ENCODE data around the gene LEUTX. TPM values are rescaled to one million over a fixed set of nuclear protein-coding genes. Genes with fewer than 3 reads are reported as not detected.
"Not testable (repeated sequence)": the region's sequence is repeated elsewhere in the genome, so short reads cannot be mapped to it uniquely, and the experiment has no call there.

LEUTX gene
- total RNA-seq, 1 donor = not detected

DNA sequence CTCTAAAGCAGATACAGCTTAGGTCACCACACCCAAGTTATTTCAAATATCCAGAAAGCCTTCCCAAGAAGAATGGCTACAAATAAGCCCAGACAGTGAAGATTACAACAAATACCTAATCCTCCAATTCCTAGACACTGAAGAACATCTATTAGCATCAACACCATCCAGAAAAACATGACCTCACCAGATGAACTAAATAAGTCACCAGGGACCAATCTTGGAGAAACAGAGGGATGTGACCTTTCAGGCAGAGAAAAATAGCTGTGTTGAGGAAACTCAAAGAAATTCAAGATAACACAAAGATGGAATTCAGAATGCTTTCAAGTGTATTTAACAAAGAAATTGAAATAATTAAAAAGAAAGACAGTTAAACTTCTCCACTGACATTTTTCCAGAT is 25.9 kb upstream of the LEUTX start:
- H3K4me3 ChIP-seq (ENCODE audit: low read depth, low read length) = no peak overlapping the region
- TF ChIP-seq CTCF (IDR thresholded peaks at IDR 0.05; ENCODE audit: insufficient read depth, low read length) = no peak
- DNase-seq (ENCODE audit: low read depth) = no peak

DNA sequence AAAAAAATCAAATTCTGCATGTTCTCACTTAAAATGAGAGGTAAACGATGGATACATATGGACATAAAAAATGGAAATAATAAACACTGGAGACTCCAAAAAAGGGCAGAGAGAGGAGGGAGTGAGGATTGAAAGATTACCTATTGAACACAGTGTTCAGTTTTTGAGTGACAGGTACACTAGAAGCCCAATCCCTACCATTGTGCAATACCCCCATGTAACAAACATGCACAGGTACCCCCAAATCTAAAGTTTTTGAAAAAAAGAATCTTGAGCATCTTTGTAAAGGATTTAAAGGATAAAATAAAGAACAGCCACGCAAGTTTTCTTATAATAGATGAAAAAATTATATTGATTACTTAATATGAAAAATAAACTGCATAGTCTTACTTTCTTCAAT is 24.1 kb upstream of the LEUTX start:
- no peak overlapping the region for H3K4me3 ChIP-seq (ENCODE audit: low read depth, low read length)
- no peak for DNase-seq (ENCODE audit: low read depth)
- TF ChIP-seq CTCF (IDR thresholded peaks at IDR 0.05; ENCODE audit: insufficient read depth, low read length) = no peak

GRCh38 chr19:39754971-39755370 is 23.7 kb upstream of the LEUTX start:
- TF ChIP-seq CTCF (IDR thresholded peaks at IDR 0.05; ENCODE audit: insufficient read depth, low read length) = no peak
- DNase-seq (ENCODE audit: low read depth) = no peak
- H3K4me3 ChIP-seq (ENCODE audit: low read depth, low read length) = no peak overlapping the region

GRCh38 chr19:39759457-39760184 is 19.0 kb upstream of the LEUTX start:
- no peak for TF ChIP-seq CTCF (IDR thresholded peaks at IDR 0.05; ENCODE audit: insufficient read depth, low read length)
- no peak overlapping the region for H3K4me3 ChIP-seq (ENCODE audit: low read depth, low read length)
- DNase-seq (ENCODE audit: low read depth) = no peak

DNA sequence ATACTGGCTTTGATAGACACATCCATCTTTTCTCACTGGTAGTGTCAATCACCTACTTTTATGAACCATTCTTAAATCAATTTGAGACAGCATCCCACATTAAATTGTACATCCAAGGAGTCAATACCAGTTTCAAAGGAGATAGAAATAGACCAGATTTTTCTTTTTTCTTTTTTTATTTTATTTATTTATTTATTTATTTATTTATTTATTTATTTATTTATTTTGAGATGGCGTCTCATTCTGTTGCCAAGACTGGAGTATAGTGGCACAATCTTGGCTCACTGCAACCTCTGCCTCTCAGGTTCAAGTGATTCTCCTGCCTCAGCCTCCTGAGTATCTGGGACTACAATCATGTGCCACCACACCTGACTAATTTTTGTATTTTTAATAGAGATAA is 16.8 kb upstream of the LEUTX start:
- DNase-seq (ENCODE audit: low read depth); H3K4me3 ChIP-seq (ENCODE audit: low read depth, low read length): not testable (repeated sequence)

- no peak overlapping the region for H3K4me3 ChIP-seq (ENCODE audit: low read depth, low read length)
- DNase-seq (ENCODE audit: low read depth) = peak; percentile 61
- TF ChIP-seq CTCF (IDR thresholded peaks at IDR 0.05; ENCODE audit: insufficient read depth, low read length) = peak; percentile 90
Observed at GRCh38 chr19:39765091-39766076, 13.3 kb upstream of the LEUTX start.

DNA sequence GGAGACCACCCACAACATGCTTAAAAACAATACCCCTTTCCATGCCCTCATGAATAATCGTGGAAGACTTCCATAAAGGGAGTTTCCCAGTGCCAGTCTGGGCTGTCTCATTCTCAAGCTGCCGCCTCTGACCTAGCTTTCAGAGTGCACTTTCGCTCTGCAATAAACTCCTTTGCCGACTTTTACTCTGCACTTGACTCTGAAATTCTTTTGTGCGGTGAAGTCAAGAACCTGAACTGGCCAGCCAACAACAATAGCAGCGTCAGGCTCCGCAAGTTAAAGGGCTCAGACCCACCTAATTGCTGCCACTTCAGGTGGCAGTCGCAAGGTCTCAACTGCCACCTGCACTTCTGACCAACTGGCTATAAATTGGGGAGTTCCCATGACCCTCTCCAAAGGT is 10.3 kb upstream of the LEUTX start:
- no peak overlapping the region for H3K4me3 ChIP-seq (ENCODE audit: low read depth, low read length)
- no peak for DNase-seq (ENCODE audit: low read depth)

More for the DNA sequence above, 10.3 kb upstream of the LEUTX start:
- no peak for TF ChIP-seq CTCF (IDR thresholded peaks at IDR 0.05; ENCODE audit: insufficient read depth, low read length)

Measured in fibroblast of the aortic adventitia (primary cell).